ENCODE data around the gene ARHGEF17.

ARHGEF17 gene

DNA sequence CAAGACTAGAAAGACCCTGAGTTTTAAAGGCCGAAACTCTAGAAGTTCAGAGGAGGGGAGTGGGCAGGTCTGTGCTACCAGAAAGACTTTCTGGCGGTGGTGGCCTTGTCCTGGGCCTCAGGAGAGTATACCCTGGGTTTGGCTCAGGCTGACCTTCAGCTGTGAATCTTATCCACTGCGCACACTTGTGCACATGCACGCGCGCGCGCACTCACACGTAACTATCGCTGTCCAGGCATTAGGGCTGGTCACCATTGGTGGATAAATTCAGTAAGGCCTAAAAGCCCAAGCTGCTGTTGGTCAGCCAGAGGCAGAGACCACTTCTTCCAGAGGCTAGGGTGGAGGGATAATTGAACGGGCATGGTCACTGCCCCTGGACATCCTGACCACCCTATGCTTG lies 25.1 kb downstream of the ARHGEF17 start:
- DNase-seq, result no peak

DNA sequence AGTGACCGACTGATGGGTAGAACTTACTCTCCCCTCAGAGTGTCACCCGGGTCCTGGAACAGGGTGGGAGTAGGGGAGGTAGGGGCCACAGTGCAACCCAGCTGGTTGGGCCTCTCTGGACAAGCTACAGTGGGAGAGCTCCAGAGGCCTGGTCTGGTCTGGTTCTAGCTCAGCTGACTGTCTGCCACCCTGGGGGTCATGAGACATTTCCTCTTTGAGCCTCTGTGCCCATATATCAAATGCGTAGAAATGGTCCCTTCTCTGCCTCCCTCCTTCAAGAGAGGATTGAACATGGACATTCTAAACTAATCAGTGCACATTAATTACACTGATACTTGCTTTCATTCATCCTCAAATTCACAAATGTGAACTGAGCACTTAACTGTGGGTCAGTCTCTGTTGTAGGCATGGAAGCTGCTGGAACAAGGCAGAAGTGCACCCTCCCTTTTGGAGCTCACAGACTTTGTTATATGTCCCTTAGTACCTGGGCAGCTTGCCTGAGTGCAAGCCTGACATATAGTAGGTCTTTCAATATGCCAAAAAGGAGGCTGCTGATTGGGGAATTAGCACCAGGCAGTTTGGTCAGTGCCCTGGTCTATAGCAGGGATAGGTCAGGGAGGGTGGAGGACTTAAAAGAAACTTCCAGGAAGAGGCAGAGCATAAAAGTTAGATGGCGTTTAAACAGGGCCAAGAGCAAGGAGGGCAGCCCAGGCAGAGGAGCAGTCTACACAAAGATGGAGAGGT lies 25.7 kb downstream of the ARHGEF17 start:
- DNase-seq, result no peak

DNA sequence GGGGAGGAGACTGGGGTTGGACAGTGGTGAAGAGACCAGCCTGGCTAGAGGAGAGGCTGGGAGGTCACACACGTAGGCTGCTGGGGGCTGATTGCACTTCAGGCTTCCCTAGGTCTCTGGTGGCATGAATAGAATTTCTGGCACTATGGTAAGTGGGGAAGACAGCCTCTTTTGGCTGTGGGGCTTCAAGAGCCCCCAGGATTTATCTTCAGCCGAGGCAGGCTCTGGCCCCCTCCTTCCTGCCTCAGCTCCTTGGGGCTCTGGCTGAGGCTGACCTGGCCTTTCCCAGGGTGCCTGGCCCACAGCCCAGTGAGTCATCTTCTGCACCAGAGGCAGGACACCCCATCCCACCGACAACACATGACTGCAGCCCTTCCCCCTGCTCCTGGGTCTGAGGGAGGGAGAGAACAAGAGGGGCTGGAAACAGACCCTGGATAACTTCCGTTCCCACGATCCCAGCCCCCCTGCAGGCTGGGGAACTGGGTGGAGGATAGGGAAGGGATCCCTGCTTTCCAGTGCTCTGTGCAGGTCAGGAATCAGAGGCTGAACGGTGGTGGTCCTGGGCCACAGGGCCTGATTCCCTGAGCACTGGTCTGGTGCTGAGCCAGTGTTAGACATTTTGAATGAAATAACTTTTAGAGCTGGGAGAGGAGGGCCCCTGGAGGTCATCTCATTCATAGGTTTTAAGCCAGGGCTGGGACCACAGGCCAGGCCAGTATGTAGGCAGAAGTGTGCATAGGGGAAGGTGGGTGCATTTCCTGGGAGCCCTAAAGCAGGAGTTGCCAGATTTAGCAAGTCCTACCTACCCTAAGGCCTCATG lies 26.5 kb downstream of the ARHGEF17 start:
- DNase-seq, result no peak

- DNase-seq, result peak; percentile 72
Observed at GRCh38 chr11:73335204-73335923, 27.3 kb downstream of the ARHGEF17 start.

DNA sequence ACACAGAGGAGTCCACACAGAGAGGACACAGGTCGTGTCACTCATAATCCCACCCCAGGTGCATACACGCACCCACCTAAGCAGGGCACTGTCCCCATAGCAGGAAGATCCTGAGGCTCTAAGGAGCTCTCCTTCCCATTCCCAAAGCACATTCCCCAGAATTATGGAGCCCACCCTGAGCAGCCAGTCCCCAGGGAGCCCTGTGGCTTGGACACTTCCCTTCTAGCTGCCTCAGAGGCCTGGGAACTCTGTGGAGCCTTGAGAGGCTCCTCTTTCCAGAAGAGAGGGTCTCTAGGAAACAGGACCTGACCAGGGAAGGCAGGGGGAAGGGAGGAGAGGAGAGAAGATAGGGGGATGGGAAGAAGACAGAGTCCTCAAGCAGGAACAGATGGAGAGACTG lies 29.8 kb downstream of the ARHGEF17 start:
- no peak for DNase-seq

GRCh38 chr11:73338279-73338678 lies 30.2 kb downstream of the ARHGEF17 start:
- no peak for DNase-seq

- DNase-seq, result no peak
Observed at GRCh38 chr11:73340164-73340563, 32.1 kb downstream of the ARHGEF17 start.

- no peak for DNase-seq
Observed at GRCh38 chr11:73342633-73343032, 34.6 kb downstream of the ARHGEF17 start.

DNA sequence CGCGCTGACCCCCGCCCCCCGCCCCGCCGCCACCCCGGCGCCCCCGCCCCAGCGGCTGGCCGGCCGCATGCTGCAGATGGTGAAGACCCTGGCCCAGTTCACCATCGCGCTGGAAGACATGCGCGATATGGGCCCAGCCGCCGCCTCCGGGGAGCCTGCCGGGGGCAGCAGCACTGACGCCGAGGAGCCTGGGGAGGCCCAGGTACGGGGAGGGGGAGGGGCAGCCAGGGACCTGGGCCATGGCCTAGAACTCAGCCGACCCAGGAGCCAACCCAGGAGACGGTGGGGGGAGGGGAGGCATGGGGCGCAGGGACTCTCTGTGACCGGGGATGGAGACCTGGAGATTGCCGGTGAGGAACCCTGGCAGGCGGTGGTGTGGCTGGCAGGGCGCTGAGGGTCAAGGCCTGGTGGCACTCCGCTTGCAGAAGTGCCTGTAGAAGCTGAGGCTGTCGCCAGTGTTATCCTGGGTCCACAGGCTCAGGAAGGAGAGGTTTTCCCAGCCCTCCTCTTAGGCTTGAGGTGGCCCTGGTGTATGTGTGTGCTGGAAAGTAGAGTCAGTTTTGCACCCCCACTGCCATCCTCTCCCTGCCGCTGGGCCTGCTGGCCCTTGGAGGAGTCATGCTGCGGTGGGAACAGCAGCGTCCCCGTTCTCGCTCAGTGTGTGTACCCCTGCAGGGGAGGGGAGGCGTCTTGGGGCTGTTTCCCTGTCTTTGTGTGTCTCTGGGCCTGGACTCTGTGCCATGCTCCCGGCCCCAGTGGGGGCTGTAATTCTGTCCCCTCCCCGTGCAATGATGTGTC lies 35.2 kb downstream of the ARHGEF17 start:
- DNase-seq, result no peak

DNA sequence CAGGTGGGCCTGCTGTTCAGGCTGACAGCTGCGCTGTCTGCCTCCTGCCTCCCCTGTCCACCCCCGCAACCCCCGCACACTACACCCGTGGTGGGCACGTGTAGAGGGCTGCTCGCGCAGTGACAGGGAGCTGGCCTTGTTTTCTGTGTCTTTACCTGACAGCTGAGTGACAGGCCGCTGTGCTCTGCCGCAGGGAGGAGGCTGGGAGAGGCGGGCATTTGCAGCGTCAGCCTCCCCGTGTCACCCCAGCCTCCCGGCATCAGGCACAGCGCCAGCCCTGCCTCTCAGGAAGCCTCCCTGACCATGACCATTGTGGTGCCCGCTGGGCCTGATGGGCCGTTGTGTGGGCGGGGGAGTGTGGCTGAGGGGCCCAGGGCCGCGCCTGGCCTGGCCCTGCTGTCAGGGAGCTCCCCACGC lies 36.1 kb downstream of the ARHGEF17 start:
- DNase-seq, result no peak

- DNase-seq, result no peak
Observed at GRCh38 chr11:73345481-73346160, 37.5 kb downstream of the ARHGEF17 start.

GRCh38 chr11:73346186-73346935 lies 38.3 kb downstream of the ARHGEF17 start:
- no peak for DNase-seq

DNA sequence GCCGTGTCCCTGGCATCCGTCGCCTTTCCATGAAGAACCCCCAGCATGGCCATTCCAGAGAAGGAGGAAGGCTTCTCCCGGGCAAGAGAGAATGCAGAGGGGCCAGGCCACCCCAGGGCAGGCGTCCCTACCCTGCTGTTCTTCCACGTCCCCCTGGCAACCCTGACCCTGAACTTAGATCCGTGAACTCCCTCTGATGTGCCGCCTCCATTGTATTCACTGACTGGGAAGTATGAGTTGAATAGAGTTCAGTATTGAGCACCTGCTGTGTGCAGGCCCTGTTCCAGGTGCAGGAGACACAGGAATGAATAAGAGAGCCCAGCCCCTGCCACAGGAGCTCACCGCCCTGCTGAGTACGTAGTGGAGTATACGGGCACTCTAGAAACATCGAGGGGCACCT lies 39.0 kb downstream of the ARHGEF17 start:
- no peak for DNase-seq

DNA sequence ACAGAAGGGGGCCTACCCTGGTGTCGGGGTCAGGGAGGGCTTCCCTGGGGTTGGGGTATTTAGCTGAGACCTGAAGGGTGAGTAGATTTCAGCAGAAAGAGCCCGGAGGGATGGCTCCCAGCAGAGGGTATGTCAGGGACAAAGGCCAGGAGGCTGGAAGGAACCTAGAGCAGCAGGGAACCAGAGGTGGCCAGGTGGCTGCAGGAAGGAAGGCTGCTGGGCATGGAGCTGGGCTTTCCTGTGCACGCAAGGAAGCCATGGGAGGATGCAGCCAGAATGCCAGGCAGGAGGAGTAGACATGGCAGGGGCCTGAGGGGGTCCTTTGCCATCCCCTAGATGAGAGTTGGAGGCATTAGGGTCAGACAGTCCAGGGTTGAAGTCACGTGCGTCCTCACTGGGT lies 40.8 kb downstream of the ARHGEF17 start:
- no peak for DNase-seq

GRCh38 chr11:73349633-73350032 lies 41.6 kb downstream of the ARHGEF17 start:
- DNase-seq, result no peak

DNA sequence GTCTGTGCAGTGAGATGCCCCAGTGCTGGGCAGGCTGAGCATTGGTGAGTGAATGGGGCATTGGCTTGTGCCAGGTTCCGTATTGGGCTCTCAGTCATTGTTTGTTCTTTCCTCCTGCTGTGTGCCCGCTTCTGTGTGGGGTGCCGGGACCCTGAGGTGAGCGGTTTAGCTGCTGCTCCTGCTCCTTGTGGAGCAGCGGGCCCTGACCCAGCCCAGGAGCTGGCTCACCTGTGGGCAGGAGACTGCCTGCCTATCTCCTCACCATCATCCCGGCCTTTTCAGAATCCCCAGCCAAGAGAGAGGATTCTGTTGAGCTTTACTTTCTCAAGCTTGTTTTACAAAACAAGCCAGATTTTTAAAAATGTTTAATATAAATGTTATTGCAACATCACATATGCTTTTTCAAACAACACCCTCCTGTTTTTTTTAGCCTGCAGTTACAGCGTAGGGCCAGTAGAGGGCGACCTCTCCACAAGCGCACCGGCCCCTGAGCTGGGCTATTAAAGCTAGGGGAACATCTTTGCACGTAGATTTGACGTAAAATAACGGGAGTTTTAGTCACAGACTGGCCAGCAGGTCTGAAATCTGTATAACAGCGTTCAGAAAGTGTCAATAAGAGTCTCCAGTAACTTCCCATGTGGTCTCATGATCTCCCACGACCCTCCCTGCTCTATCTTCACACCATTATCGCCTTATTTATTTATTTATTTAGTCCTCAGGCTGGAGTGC lies 43.0 kb downstream of the ARHGEF17 start:
- DNase-seq, result peak; percentile 46

- no peak for DNase-seq
Observed at GRCh38 chr11:73353422-73353821, 45.3 kb downstream of the ARHGEF17 start.

- DNase-seq, result no peak
Observed at GRCh38 chr11:73355109-73355508, 47.0 kb downstream of the ARHGEF17 start.

GRCh38 chr11:73356979-73357860 lies 49.1 kb downstream of the ARHGEF17 start:
- DNase-seq, result no peak

DNA sequence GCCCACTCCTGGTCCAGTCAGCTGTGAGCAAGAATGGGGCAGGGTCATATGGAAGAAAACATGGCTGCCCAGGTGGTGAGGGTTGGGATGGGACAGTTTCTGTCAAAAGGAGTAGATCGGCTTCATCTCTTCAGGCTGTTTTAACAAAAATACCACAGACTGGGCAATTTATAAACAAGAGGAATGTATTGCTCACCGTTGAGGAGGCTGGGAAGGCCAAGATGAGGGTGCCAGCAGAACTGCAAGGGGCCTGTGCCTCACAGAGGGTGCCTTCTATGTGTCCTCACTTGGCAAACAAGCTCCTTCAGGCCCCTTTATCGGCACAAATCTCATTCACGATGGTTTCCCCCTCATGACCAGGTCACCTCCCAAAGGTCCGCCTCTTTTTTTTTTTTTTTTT lies 50.0 kb downstream of the ARHGEF17 start:
- DNase-seq, result no peak

Data from effector CD4-positive, alpha-beta T cell (primary cell).